Measurements from ENCODE around the gene ETNK2.

ETNK2 gene

GRCh38 chr1:204197068-204197467 is 45.2 kb upstream of the ETNK2 start:
- H3K23ac ChIP-seq (ENCODE audit: low read length): no peak overlapping the region
- H2BK5ac ChIP-seq (ENCODE audit: low read depth, low read length, poor library complexity): no peak overlapping the region
- WGBS (ENCODE audit: extremely low coverage, insufficient coverage, insufficient read length): no CpG with 5 or more reads among the region's 5 CpGs
- no peak overlapping the region for H3K4me3 ChIP-seq (ENCODE audit: low read depth, low read length)
- H3K4ac ChIP-seq (ENCODE audit: low read depth, low read length): no peak overlapping the region
- H3K14ac ChIP-seq (ENCODE audit: low read length): no peak overlapping the region
- no peak overlapping the region for H3K27ac ChIP-seq (ENCODE audit: low read depth, low read length)
- H3K79me2 ChIP-seq (ENCODE audit: control insufficient read depth, insufficient read depth, low read length, poor library complexity): peaks cover 2% of the 10 kb centered on the region
- DNase-seq: no peak
- no peak overlapping the region for H2BK120ac ChIP-seq (ENCODE audit: insufficient read depth, low read length, poor library complexity)
- no peak overlapping the region for H4K12ac ChIP-seq (ENCODE audit: low read depth, low read length)
- H3K18ac ChIP-seq (ENCODE audit: low read length): no peak overlapping the region
- peaks cover 5% of the 10 kb centered on the region for H3K9me3 ChIP-seq (ENCODE audit: insufficient read depth, low read depth, low read length)
- H3K4me2 ChIP-seq (ENCODE audit: low read length): no peak overlapping the region
- H4K8ac ChIP-seq (ENCODE audit: low read depth, low read length): no peak overlapping the region
- H3K27me3 ChIP-seq (ENCODE audit: insufficient read depth, low read length): no peaks in the 10 kb centered on the region
- H2AFZ ChIP-seq (ENCODE audit: insufficient read depth, low read length, poor library complexity): no peak overlapping the region
- peak overlapping the region; percentile 26 for H2BK12ac ChIP-seq (ENCODE audit: low read length)
- peaks cover 18% of the 10 kb centered on the region for H3K79me1 ChIP-seq (ENCODE audit: low read length)
- no peaks in the 10 kb centered on the region for H3K36me3 ChIP-seq (ENCODE audit: control insufficient read depth in 1 of 2, insufficient read depth in 2 of 2, low read length in 2 of 2)
- no peak overlapping the region for H3K9ac ChIP-seq (ENCODE audit: low read length)
- peaks cover 23 to 30% of the 10 kb centered on the region in 2 experiments for H3K4me1 ChIP-seq (ENCODE audit: control insufficient read depth in 1 of 2, insufficient read depth in 2 of 2, low read length in 2 of 2)
- H2AK5ac ChIP-seq (ENCODE audit: low read length): peak overlapping the region; percentile 31
- H4K91ac ChIP-seq (ENCODE audit: low read depth, low read length): no peak overlapping the region

GRCh38 chr1:204196068-204196795 is 44.4 kb upstream of the ETNK2 start, which contains the start of gene KISS1:
Gene KISS1 (minus strand): TSS chr1:204196491. CDS start chr1:204192876, 3,615 bp downstream.
- no peak within 1 kb of the TSS for H3K4ac ChIP-seq (ENCODE audit: low read depth, low read length)
- peak within 1 kb of the TSS; percentile 55 for H3K23ac ChIP-seq (ENCODE audit: low read length)
- peak within 1 kb of the TSS; percentile 47 for H3K4me3 ChIP-seq (ENCODE audit: low read depth, low read length)
- peak within 1 kb of the TSS; percentile 65 for H4K91ac ChIP-seq (ENCODE audit: low read depth, low read length)
- H3K14ac ChIP-seq (ENCODE audit: low read length): peak within 1 kb of the TSS; percentile 18
- peaks cover 23 to 30% of the 10 kb centered on the region in 2 experiments for H3K4me1 ChIP-seq (ENCODE audit: control insufficient read depth in 1 of 2, insufficient read depth in 2 of 2, low read length in 2 of 2)
- peak in 1 of 2 donors; percentile 23 for DNase-seq
- no peak within 1 kb of the TSS for H4K12ac ChIP-seq (ENCODE audit: low read depth, low read length)
- H2BK120ac ChIP-seq (ENCODE audit: insufficient read depth, low read length, poor library complexity): no peak within 1 kb of the TSS
- peak within 1 kb of the TSS; percentile 26 for H2BK12ac ChIP-seq (ENCODE audit: low read length)
- H3K4me2 ChIP-seq (ENCODE audit: low read length): no peak within 1 kb of the TSS
- WGBS (ENCODE audit: extremely low coverage, insufficient coverage, insufficient read length): no CpG with 5 or more reads among the region's 18 CpGs
- H3K9ac ChIP-seq (ENCODE audit: low read length): no peak within 1 kb of the TSS
- H3K79me2 ChIP-seq (ENCODE audit: control insufficient read depth, insufficient read depth, low read length, poor library complexity): peaks cover 2% of the 10 kb centered on the region
- no peaks in the 10 kb centered on the region for H3K27me3 ChIP-seq (ENCODE audit: insufficient read depth, low read length)
- H2AFZ ChIP-seq (ENCODE audit: insufficient read depth, low read length, poor library complexity): no peak within 1 kb of the TSS
- H4K8ac ChIP-seq (ENCODE audit: low read depth, low read length): peak within 1 kb of the TSS; percentile 7
- peaks cover 5% of the 10 kb centered on the region for H3K9me3 ChIP-seq (ENCODE audit: insufficient read depth, low read depth, low read length)
- H3K27ac ChIP-seq (ENCODE audit: low read depth, low read length): no peak within 1 kb of the TSS
- no peak within 1 kb of the TSS for H2BK5ac ChIP-seq (ENCODE audit: low read depth, low read length, poor library complexity)
- H2AK5ac ChIP-seq (ENCODE audit: low read length): peak within 1 kb of the TSS; percentile 65
- peaks cover 18% of the 10 kb centered on the region for H3K79me1 ChIP-seq (ENCODE audit: low read length)
- H3K18ac ChIP-seq (ENCODE audit: low read length): peak within 1 kb of the TSS; percentile 16
- H3K36me3 ChIP-seq (ENCODE audit: control insufficient read depth in 1 of 2, insufficient read depth in 2 of 2, low read length in 2 of 2): no peaks in the 10 kb centered on the region

- Histone ChIP-seq H2AK5ac (ENCODE audit: low read length) (no peak overlapping the region), H2BK12ac (ENCODE audit: low read length) (no peak overlapping the region), H2AFZ (ENCODE audit: insufficient read depth, low read length, poor library complexity) (no peak overlapping the region), H3K79me2 (ENCODE audit: control insufficient read depth, insufficient read depth, low read length, poor library complexity) (peaks cover 2% of the 10 kb centered on the region), H3K4ac (ENCODE audit: low read depth, low read length) (no peak overlapping the region), H3K23ac (ENCODE audit: low read length) (peak overlapping the region; percentile 55), H3K4me1 (ENCODE audit: control insufficient read depth in 1 of 2, insufficient read depth in 2 of 2, low read length in 2 of 2) (peaks cover 23 to 29% of the 10 kb centered on the region in 2 experiments), H3K4me2 (ENCODE audit: low read length) (no peak overlapping the region), H2BK120ac (ENCODE audit: insufficient read depth, low read length, poor library complexity) (no peak overlapping the region), H3K9ac (ENCODE audit: low read length) (no peak overlapping the region), H4K91ac (ENCODE audit: low read depth, low read length) (no peak overlapping the region), H4K8ac (ENCODE audit: low read depth, low read length) (no peak overlapping the region), H3K27me3 (ENCODE audit: insufficient read depth, low read length) (peaks cover 3% of the 10 kb centered on the region), H3K18ac (ENCODE audit: low read length) (no peak overlapping the region), H2BK5ac (ENCODE audit: low read depth, low read length, poor library complexity) (no peak overlapping the region), H3K9me3 (ENCODE audit: insufficient read depth, low read depth, low read length) (peaks cover 5% of the 10 kb centered on the region), H3K27ac (ENCODE audit: low read depth, low read length) (no peak overlapping the region), H3K4me3 (ENCODE audit: low read depth, low read length) (peak overlapping the region; percentile 47), H3K36me3 (ENCODE audit: control insufficient read depth in 1 of 2, insufficient read depth in 2 of 2, low read length in 2 of 2) (no peaks in the 10 kb centered on the region), H4K12ac (ENCODE audit: low read depth, low read length) (no peak overlapping the region), H3K14ac (ENCODE audit: low read length) (no peak overlapping the region), H3K79me1 (ENCODE audit: low read length) (peaks cover 18% of the 10 kb centered on the region)
- WGBS (ENCODE audit: extremely low coverage, insufficient coverage, insufficient read length): no CpG with 5 or more reads among the region's 7 CpGs
- no peak for DNase-seq
Measured at GRCh38 chr1:204194771-204195170, 42.9 kb upstream of the ETNK2 start.

- Histone ChIP-seq H3K27ac (ENCODE audit: low read depth, low read length) (no peak overlapping the region), H3K4ac (ENCODE audit: low read depth, low read length) (no peak overlapping the region)
Measured at GRCh38 chr1:204194080-204194479, 42.2 kb upstream of the ETNK2 start.

More at GRCh38 chr1:204194080-204194479, 42.2 kb upstream of the ETNK2 start:
- H3K14ac ChIP-seq (ENCODE audit: low read length): no peak overlapping the region
- H3K79me1 ChIP-seq (ENCODE audit: low read length): peaks cover 13% of the 10 kb centered on the region
- H2BK12ac ChIP-seq (ENCODE audit: low read length): no peak overlapping the region
- H2AFZ ChIP-seq (ENCODE audit: insufficient read depth, low read length, poor library complexity): no peak overlapping the region
- no peak overlapping the region for H2AK5ac ChIP-seq (ENCODE audit: low read length)
- peaks cover 5% of the 10 kb centered on the region for H3K27me3 ChIP-seq (ENCODE audit: insufficient read depth, low read length)
- no peak overlapping the region for H3K9ac ChIP-seq (ENCODE audit: low read length)
- H3K23ac ChIP-seq (ENCODE audit: low read length): no peak overlapping the region
- H3K4me3 ChIP-seq (ENCODE audit: low read depth, low read length): no peak overlapping the region
- H2BK5ac ChIP-seq (ENCODE audit: low read depth, low read length, poor library complexity): no peak overlapping the region
- no peak overlapping the region for H2BK120ac ChIP-seq (ENCODE audit: insufficient read depth, low read length, poor library complexity)
- no peaks in the 10 kb centered on the region for H3K36me3 ChIP-seq (ENCODE audit: control insufficient read depth in 1 of 2, insufficient read depth in 2 of 2, low read length in 2 of 2)
- peaks cover 18 to 23% of the 10 kb centered on the region in 2 experiments for H3K4me1 ChIP-seq (ENCODE audit: control insufficient read depth in 1 of 2, insufficient read depth in 2 of 2, low read length in 2 of 2)
- WGBS (ENCODE audit: extremely low coverage, insufficient coverage, insufficient read length): no CpG with 5 or more reads among the region's 2 CpGs
- H3K4me2 ChIP-seq (ENCODE audit: low read length): no peak overlapping the region
- no peak overlapping the region for H4K91ac ChIP-seq (ENCODE audit: low read depth, low read length)
- peaks cover 1% of the 10 kb centered on the region for H3K79me2 ChIP-seq (ENCODE audit: control insufficient read depth, insufficient read depth, low read length, poor library complexity)
- H3K18ac ChIP-seq (ENCODE audit: low read length): no peak overlapping the region
- no peak overlapping the region for H4K12ac ChIP-seq (ENCODE audit: low read depth, low read length)
- peaks cover 5% of the 10 kb centered on the region for H3K9me3 ChIP-seq (ENCODE audit: insufficient read depth, low read depth, low read length)
- DNase-seq: no peak
- H4K8ac ChIP-seq (ENCODE audit: low read depth, low read length): no peak overlapping the region

Data from trophoblast cell (in vitro differentiated cells and primary cell).